ENCODE data around the gene CHCHD5.
"Not testable (repeated sequence)": the region's sequence is repeated elsewhere in the genome, so short reads cannot be mapped to it uniquely, and the experiment has no call there.

CHCHD5 gene

GRCh38 chr2:112588611-112589045 lies 4.2 kb downstream of the CHCHD5 start:
- no peak for DNase-seq

GRCh38 chr2:112591413-112591812 lies 7.0 kb downstream of the CHCHD5 start:
- no peak for DNase-seq

- no peak for DNase-seq
Observed at GRCh38 chr2:112593736-112594135, 9.3 kb downstream of the CHCHD5 start.

DNA sequence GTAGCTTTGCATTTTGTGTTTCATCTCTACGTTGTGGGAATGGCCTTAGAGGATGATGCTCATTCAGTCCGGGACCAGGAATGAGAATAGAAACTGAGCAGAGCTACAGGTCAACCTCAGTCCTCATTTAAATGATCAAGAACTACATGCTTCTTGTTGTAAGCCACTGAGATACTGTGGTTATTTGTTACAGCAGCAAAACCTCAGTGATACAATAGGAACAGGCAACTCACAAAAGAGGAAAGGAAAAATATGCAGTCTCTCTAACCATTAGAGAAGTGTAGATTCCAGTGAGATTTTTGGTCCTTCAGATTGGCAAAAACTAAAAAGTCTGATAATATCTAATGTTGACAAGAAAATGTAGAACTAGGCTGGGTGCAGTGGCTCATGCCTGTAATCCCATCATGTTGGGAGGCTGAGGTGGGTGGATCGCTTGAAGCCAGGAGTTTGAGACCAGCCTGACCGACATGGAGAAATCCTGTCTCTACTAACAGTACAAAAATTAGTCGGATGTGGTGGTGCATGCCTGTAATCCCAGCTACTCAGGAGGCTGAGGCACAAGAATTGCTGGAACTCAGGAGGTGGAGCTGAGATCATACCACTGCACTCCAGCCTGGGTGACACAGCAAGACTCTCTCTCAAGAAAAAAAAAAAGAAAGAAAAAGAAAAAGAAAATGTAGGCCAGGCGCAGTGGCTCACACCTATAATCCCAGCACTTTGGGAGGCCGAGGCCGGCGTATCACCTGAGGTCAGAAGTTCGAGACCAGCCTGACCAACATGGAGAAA lies 13.3 kb downstream of the CHCHD5 start:
- no peak for DNase-seq

DNA sequence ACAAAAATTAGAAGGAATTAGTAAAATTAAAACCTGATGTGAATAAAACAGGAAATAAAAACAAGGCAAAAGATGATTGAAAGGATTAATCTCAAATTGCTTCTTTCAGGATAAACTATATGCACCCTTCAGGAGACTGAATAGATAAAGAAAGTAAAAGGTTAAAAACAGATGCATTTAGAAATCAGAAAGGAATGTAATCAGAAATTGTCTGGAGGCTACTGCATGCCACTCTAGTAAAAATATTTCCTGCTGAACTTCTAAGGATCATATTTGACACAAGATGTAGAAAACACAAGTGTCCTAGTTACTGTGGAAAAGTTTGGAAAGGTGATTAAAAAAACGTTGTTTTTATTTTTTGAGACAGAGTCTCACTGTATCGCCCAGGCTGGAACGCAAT lies 16.2 kb downstream of the CHCHD5 start:
- no peak for DNase-seq

GRCh38 chr2:112601754-112602153 lies 17.3 kb downstream of the CHCHD5 start:
- no peak for DNase-seq

- DNase-seq = no peak
Observed at GRCh38 chr2:112602917-112603316, 18.5 kb downstream of the CHCHD5 start.

DNA sequence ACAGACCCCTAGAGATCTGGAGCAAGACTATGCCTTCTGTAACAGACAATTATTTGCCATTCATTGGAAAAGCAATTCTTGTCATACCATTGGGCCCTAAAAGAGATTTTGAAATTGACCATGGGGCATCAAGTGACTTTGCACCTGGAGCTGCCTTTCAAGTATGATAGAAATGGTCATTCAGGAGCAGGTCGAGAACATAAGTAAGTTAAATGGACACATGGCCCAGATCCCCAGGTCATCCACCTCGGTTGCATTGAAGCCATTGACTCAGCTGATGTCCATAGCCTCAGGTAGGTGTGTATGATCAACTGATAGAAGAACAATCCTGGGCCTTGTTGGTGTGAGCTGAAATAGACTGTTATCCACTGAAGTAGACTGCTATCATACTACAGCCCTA lies 19.3 kb downstream of the CHCHD5 start:
- no peak for DNase-seq

- DNase-seq = no peak
Observed at GRCh38 chr2:112604952-112605351, 20.5 kb downstream of the CHCHD5 start.

GRCh38 chr2:112605926-112606325 lies 21.5 kb downstream of the CHCHD5 start:
- DNase-seq = no peak

- DNase-seq = no peak
Observed at GRCh38 chr2:112606547-112606946, 22.1 kb downstream of the CHCHD5 start.

DNA sequence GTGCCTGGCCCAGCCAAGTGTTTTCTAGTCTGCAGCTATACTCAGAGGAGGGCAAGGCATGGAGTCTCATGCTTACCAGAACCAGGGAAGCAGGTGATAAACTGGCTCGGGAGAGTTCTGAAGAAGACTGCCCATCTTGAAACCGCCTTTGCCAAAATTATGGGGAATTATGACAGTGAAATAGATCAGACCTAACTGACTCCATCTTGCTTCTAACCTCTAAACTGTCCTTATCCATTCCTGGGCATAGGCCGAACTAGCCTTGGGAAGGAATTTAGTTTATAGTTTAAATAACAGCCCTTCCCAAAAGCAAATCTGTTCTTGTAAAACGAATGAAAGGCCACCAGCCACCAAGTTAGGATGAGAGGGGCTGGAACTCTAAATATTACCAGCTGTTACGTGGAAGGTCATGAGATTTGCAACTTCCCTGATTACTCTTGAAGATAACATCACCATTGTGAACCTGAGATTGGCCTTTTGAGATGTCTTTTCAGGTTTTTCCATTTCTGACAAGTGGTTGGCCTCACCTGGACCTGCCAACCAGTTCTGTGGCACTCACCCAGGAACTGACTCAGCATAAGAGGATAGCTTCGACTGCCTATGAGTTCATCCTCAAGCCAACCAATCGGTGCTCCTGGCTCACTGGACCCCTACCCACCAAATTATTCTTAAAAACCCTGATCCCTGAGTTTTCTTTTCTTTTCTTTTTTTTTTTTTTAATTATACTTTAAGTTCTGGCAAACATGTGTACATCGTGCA lies 23.4 kb downstream of the CHCHD5 start:
- no peak for DNase-seq

- DNase-seq = not testable (repeated sequence)
Observed at GRCh38 chr2:112609320-112609719, 24.9 kb downstream of the CHCHD5 start.

DNA sequence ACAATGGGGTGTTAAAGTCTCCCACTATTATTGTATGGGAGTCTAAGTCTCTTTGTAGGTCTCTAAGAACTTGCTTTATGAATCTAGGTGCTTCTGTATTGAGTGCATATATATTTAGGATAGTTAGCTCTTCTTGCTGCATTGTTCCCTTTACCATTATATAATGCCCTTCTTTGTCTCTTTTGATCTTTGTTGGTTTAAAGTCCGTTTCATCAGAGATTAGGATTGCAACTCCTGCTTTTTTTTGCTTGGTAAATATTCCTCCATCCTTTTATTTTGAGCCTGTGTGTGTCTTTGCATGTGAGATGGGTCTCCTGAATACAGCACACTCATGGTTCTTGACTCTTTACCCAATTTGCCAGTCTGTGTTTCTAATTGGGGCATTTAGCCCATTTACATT lies 27.9 kb downstream of the CHCHD5 start:
- not testable (repeated sequence) for DNase-seq

GRCh38 chr2:112614201-112614840 lies 29.9 kb downstream of the CHCHD5 start:
- no peak for DNase-seq

- no peak for DNase-seq
Observed at GRCh38 chr2:112615051-112615450, 30.6 kb downstream of the CHCHD5 start.

DNA sequence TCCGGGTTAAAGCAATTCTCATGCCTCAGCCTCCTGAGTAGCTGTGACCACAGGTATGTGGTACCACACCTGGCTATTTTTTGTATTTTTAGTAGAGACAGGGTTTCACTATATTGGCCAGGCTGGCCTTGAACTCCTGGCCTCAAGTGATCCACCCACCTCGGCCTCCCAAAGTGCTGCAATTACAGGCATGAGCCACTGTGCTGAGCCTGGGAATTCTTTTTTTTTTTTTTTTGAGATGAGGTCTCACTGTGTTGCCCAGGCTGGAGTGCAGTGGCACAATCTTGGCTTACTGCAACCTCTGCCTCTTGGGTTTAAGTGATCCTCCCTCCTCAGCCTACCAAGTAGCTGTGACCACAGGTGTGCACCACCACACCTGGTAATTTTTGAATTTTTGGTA lies 31.4 kb downstream of the CHCHD5 start:
- DNase-seq = not testable (repeated sequence)

DNA sequence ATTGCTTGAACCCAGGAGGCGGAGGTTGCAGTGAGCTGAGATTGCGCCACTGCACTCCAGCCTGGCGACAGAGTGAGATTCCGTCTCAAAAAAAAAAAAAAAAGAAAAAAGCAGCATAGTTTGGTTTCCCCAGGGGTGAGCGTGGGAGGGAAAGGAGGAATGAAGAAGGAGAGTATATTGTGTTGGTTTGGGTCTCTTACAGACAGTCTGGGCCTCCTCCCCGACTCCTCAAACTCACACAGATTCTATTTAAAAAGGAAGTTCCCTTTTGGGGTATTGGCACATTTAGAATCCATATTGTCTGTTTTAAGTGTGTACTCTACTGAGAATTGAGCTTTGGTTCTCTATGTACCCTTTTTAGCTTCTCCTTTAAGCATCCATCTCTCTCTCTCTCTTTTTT lies 34.0 kb downstream of the CHCHD5 start:
- no peak for DNase-seq

DNA sequence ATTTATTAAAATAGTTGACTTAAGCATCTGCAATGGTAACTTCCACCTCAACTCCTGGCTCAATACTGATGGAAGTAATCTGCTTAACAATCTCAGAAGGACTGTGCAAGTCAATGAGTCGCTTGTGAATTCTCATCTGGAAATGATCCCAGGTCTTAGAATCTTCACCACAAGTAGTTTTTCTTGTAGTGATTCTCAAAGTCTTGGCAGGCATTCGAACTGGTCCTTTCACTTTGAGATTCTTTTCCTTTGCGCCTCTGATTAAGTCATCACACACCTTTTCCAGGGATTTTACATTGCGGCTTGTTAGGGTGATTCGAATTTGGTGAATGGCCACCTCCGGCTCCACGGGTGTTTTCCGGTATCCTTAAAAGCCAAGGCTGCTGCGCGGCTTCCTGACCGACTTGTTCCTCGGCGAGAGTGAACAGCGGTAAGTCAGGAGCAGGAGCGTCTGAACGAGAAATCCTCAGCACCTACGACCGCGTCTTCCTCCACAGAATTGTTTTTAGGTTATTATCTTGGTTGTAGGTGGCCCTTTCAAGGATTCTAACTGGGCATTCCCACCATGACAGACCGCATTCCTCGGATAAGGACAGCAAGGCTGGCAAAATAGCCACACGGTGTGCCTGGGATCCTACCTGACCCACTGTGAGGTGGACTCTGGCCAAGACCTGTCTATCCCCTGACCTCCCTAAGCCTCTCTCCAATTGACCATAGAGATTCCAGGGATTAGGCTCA lies 37.5 kb downstream of the CHCHD5 start:
- no peak for DNase-seq

GRCh38 chr2:112622528-112622849 lies 38.1 kb downstream of the CHCHD5 start:
- DNase-seq = no peak

DNA sequence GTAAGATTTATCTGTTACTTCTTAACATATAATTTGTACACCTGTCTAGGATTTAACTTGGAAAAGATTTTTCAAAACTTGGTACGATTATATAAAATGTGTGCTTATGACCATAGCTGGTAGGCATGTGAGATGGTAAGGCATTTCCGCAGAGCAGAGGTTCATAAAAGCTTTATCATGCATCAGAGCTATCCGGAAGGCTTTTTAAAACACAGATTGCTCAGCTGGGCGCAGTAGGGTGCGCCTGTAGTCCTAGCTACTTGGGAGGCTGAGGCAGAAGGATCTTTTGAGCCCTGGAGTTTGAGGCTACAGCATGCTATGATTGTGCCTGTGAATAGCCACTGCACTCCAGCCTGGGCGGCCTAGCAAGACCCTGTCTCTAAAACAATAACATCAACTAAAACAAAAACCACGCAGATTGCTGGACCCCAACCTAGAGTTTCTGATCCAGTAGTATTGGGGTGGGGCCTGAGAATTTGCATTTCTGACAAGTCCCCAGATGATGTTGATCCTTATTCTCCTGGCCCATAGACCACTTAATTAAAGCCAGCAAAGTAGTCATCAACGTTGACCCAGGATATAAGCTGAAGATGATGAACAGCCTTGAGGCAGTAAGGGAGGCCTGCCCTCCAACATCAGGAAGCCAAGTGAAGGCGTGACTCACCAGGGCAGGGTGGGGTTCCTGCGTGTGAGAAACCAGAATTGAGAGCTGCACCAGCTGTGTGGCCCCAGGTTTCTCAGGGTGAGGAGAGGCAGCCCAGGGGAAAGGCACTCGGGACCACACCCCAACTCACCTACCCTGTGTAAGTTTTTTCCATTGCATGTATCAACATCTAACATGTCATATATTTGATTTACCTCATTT lies 39.7 kb downstream of the CHCHD5 start:
- DNase-seq = peak; percentile 72

- no peak for DNase-seq
Observed at GRCh38 chr2:112625474-112626114, 41.2 kb downstream of the CHCHD5 start.

All from activated CD4-positive, alpha-beta T cell treated with anti-CD3 and anti-CD28 coated beads, Interleukin-2, amount 50 U/mL, for 4 hours (primary cell).